HG02970 (cell line): ENCODE measurements around the gene MS4A5.
"Not testable (repeated sequence)": the region's sequence is repeated elsewhere in the genome, so short reads cannot be mapped to it uniquely, and the experiment has no call there.

Source experiments
- ATAC-seq: cut with Tn5 transposase; IDR thresholded peaks from one replicate; pipeline ENCODE4 v1.9.1; 2021; ENCODE audit warnings: mild to moderate bottlenecking, moderate library complexity, moderate number of reproducible peaks; ENCODE audit not compliant: unreplicated experiment, low FRiP score

MS4A5 gene, protein sequence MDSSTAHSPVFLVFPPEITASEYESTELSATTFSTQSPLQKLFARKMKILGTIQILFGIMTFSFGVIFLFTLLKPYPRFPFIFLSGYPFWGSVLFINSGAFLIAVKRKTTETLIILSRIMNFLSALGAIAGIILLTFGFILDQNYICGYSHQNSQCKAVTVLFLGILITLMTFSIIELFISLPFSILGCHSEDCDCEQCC

DNA sequence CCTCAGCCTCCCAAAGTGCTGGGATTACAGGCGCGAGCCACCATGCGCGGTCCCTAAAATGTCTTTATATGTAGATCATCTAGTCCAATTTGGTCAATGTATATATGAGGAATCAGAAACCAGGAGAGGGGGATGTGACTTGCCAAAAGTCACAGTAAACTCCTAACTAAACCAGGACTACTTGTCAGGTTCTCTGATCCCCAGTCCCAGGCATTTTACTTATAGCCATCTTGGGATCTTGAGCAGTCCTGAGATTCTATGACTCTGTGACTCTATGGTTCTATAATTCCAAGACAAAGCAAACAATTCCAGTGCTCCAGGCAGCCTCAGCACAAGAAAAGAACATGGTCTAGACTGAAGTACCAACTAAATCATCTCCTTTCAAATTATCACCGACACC, at the start of gene MS4A5:
Gene MS4A5 (plus strand): TSS at position 301 of the 400 bp plus-strand sequence. CDS start 103 bp downstream, outside the sequence.
- no peak for ATAC-seq

- ATAC-seq, result peak; percentile 67
Measured at GRCh38 chr11:60389279-60389910, 40.0 kb upstream of the MS4A5 start.

- no peak for ATAC-seq
Measured at GRCh38 chr11:60390419-60390818, 39.0 kb upstream of the MS4A5 start.

- no peak for ATAC-seq
Measured at GRCh38 chr11:60392361-60392760, 37.0 kb upstream of the MS4A5 start.

DNA sequence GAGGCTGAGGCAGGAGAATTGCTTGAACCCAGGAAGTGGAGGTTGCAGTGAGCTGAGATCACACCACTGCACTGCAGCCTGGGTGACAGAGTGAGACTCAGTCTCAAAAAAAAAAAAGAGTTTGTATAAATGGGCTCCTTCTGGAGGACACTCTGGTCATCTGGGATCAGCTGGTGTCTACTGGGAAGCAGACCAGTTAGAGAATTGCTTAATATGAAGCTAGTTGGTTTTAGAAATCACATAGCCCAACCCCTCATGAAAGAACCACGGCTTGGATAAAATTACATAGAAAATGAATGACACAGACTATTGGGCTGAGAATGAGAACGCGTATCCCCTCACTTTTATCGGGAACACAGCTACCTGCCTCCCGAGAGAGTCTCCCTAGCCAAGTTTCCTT, 36.4 kb upstream of the MS4A5 start:
- ATAC-seq, result no peak

DNA sequence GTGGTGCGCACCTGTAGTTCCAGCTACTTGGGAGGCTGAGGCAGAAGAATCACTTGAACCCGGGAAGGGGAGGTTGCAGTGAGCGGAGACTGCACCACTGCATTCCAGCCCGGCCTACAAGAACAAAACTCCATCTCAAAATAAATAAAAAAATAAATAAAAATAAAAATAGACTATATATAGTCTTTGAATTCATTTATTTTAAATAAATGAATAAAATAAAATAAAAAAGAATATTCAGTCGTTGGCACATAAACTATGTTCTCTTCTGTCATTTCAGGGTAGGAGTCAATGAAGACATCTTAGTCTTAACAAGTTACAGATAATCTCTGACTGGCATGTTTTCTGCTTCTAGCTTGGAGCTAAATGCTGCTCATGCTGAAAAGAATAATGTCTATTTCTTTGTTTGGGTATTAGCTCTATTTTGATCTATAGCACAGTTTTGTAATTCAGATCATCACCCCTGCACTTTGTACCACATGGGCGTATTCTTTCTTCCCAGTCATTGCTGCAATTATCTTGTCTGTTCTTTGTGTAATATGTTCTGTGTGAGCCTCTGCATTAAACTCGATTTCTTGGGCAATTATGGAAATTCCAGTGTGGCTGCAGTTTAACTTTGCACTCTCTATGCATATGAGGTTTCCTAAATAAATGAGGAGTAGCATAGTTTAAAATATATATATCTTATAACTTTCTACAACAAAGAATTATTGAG, 34.5 kb upstream of the MS4A5 start:
- ATAC-seq, result no peak

GRCh38 chr11:60396382-60396781, 33.0 kb upstream of the MS4A5 start, which contains the start of gene MS4A14:
Gene MS4A14, plus strand, starts transcription at chr11:60396459. Its CDS starts 120 bp downstream, at chr11:60396579.
- ATAC-seq, result no peak

DNA sequence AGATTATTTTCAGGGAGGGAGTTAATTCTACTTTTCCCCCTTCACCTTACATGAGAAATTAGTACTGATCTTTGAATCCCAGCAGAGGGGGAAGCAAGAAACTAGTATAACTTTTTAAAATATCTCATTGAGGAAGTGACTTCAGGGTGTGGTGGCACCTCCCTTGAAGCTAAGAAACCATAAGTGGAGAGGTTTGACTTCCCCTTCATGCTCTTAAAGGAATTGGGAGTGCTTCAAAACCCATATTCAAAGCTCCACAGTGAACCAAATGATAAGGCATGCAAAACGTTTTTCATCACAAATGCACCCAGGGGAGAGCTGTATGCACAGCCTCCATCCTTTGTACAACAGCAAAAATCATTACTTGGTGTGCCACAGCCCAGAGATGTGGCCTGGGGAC, 32.6 kb upstream of the MS4A5 start:
- ATAC-seq, result no peak

DNA sequence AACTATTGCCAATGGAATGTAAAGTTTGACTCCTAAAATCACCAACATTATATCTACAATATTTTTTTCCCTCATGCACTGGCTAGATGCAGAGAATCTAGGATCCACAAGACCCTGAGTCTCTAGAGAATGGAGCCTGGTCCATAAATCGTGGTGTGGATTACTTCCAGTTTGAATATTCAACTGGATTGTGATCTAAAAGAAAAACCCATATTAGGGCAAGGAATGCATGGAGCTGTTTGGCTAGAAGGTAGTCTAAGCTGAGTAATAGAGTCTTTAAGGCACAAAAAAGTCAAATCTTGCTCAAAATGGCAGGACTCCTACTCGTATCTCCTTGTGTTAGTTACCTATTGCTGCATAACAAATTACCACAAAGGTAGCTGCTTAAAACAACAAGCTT, 9.4 kb upstream of the MS4A5 start:
- no peak for ATAC-seq

DNA sequence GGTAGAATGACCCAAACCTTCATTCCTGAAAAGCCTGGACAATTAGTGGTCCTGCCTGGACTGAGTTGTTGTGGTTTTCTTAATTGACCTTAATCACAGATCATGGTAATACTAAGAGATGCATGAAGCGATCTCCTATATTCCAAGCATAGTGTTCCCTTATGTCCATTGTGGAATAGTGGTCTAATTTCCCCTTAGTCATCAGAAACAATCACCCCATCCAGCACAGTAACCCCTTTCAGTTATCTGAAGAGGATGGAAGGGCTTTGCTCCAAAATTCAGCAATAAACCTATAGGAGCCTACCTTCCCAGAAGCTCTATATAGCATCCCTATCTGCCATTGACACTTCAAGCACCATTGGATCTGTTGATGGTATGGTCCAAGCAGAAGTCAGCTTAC, 6.8 kb upstream of the MS4A5 start:
- no peak for ATAC-seq

DNA sequence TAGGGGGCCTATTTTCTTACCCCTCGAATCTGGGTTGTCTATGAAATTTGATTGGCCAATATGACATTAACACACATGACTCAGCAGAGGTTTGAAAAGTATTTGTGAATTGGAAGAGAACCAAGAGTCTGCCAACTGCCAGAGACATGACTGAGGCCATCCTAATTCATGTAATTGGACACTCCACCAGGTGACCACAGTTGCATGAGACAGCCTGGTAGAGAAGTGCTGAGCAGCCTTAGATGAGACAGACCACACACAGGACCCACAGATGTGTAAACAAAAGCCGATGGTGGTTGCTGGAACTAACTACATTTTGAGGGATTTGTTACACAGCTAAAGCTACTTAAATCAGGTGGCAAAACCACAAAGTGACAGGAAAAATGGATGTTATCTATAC, 855 bp upstream of the MS4A5 start:
- no peak for ATAC-seq

DNA sequence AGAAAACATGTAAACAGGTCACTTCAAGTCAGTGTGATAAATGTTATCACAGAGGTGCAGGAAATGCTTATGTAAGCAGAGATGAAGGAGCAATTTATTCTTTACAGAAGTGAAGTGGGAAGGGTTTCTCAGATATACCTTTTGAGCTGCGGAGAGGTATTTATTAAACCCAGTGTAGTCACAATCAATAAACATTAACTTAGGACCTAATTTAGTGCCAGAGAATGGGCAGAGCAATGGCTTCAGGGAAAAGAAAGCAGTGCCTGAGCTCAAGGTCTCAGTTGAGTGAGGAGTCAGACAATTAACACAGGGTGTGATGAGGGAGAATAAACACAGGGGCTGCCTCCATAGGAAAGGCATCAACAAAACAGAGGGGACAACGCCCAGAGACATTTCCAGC, 1.9 kb downstream of the MS4A5 start:
- no peak for ATAC-seq

- no peak for ATAC-seq
Measured at GRCh38 chr11:60433401-60433800, 4.0 kb downstream of the MS4A5 start.

DNA sequence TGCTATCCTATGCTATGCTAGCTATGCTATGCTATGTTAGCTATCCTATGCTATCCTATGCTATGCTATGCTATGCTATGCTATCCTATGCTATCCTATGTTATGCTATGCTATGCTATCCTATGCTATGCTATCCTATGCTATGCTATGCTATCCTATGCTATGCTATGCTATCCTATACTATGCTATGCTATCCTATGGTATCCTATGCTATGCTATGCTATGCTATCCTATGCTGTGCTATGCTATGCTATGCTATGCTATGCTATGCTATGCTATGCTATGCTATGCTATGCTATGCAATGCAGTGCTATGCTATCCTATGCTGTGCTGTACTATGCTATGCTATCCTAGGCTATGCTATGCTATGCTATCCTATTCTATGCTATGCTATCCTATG, 17.7 kb downstream of the MS4A5 start:
- no peak for ATAC-seq

GRCh38 chr11:60447846-60448245, 18.5 kb downstream of the MS4A5 start:
- ATAC-seq, result no peak

DNA sequence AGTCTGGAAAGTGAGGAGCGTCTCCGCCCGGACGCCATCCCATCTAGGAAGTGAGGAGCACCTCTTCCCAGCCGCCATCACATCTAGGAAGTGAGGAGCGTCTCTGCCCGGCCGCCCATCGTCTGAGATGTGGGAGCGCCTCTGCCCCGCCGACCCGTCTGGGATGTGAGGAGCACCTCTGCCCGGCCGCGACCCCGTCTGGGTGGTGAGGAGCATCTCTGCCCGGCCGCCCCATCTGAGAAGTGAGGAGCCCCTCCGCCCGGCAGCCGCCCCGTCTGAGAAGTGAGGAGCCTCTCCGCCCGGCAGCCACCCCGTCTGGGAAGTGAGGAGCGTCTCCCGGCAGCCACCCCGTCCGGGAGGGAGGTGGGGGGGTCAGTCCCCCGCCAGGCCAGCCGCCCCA, 21.8 kb downstream of the MS4A5 start:
- ATAC-seq, result not testable (repeated sequence)

GRCh38 chr11:60454212-60454611, 24.8 kb downstream of the MS4A5 start:
- no peak for ATAC-seq

GRCh38 chr11:60455531-60456042, 26.2 kb downstream of the MS4A5 start, which contains the start of gene MS4A1:
Gene MS4A1, plus strand, starts transcription at chr11:60455847. Its CDS starts 6,528 bp downstream, at chr11:60462375.
- peak; percentile 88 for ATAC-seq

GRCh38 chr11:60457576-60457975, 28.2 kb downstream of the MS4A5 start:
- peak; percentile 36 for ATAC-seq

DNA sequence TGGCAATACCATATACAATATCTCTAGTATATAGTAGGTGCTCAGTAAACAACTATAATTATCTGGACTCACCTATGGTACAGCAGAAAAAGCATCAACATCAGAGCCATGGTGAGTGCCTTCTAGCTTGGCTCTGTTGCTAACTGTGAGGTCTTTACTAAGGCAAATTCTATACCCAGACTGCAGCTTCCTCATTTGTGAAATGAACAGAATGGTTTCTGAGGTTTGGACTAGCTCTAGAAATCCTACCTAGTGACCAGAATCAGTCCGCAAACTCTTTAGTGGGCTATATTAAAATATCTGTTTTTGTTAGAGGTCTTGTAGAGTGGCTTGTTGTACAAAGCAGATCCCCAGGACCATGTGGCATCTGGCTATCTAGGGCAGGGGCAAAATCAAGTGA, 30.0 kb downstream of the MS4A5 start:
- no peak for ATAC-seq

DNA sequence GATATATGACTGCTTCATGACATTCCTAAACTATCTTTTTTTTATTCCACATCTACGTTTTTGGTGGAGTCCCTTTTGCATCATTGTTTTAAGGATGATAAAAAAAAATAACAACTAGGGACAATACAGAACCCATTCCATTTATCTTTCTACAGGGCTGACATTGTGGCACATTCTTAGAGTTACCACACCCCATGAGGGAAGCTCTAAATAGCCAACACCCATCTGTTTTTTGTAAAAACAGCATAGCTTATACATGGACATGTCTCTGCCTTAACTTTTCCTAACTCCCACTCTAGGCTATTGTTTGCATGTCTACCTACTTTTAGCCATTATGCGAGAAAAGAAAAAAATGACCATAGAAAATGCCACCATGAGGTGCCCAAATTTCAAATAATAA, 39.5 kb downstream of the MS4A5 start:
- ATAC-seq, result no peak
